Subcutaneous adipose tissue (tissue), 4 donors: ENCODE measurements around the gene U2SURP. TPM values are rescaled to one million over a fixed set of nuclear protein-coding genes. Genes with fewer than 3 reads are reported as not detected.

ENCODE experiments used
- CTCF ChIP-seq: fragments of 450-650 bp; IDR thresholded peaks from one replicate; pipeline ENCODE4 v1.5.1; 2016; ENCODE audit warnings: low read depth, mild to moderate bottlenecking, control low read depth, antibody characterized with exemption, moderate library complexity
- total RNA-seq, 4 donors: library from RNA; depleted of rRNA; stranded (reverse); fragments of >200 nt; gene quantifications; one replicate each; pipeline ENCODE4 v1.1.0, GENCODE V29; 2016

Gene U2SURP
- total RNA-seq, 4 donors from 2014 or later, result 89.5 to 150 (median 92.2) TPM

GRCh38 chr3:143066033-143066432, 64.7 kb downstream of the U2SURP start:
- TF ChIP-seq CTCF, result no peak

GRCh38 chr3:143067201-143067600, 65.8 kb downstream of the U2SURP start:
- no peak for TF ChIP-seq CTCF

- TF ChIP-seq CTCF, result no peak
Measured at GRCh38 chr3:143068059-143068458, 66.7 kb downstream of the U2SURP start.

- no peak for TF ChIP-seq CTCF
Measured at GRCh38 chr3:143070977-143071551, 69.7 kb downstream of the U2SURP start.

- no peak for TF ChIP-seq CTCF
Measured at GRCh38 chr3:143071776-143072175, 70.4 kb downstream of the U2SURP start.

- no peak for TF ChIP-seq CTCF
Measured at GRCh38 chr3:143078883-143079282, 77.5 kb downstream of the U2SURP start.

- TF ChIP-seq CTCF, result no peak
Measured at GRCh38 chr3:143080196-143080595, 78.8 kb downstream of the U2SURP start.
